ENCODE results near the gene FAM50B. TPM values are rescaled to one million over a fixed set of nuclear protein-coding genes. Genes with fewer than 3 reads are reported as not detected.

The FAM50B gene
- total and polyA plus RNA-seq, 2 of the 13 experiments (the other 11 are each of a cell fraction or from before 2014, with no cell fraction given), result 0.05 TPM; not detected in 1

- TF ChIP-seq ZBTB4 (CRISPR knock-in tag; IDR thresholded peaks at IDR 0.05; ENCODE audit: borderline replicate concordance) (no peak), KLF6 (CRISPR knock-in tag; IDR thresholded peaks at IDR 0.05) (no peak; the same call in 1 of the 2 replicates), MAX (IDR thresholded peaks at IDR 0.05) (peak; percentile 47; the same call in 1 of the 2 replicates), ZBTB14 (CRISPR knock-in tag; IDR thresholded peaks at IDR 0.05) (no peak), FOXK2 (IDR thresholded peaks at IDR 0.05) (peak; percentile 57; the same call in 1 of the 2 replicates), ZKSCAN5 (CRISPR knock-in tag; IDR thresholded peaks at IDR 0.05) (no peak), LBX2 (CRISPR knock-in tag; IDR thresholded peaks at IDR 0.05; ENCODE audit: borderline replicate concordance) (no peak), FOXO4 (CRISPR knock-in tag; conservative IDR thresholded peaks at IDR 0.05) (peak; percentile 92; the same call in 1 of the 2 replicates), ZSCAN9 (CRISPR knock-in tag; IDR thresholded peaks at IDR 0.05; ENCODE audit: borderline replicate concordance) (no peak), ZKSCAN8 (CRISPR knock-in tag; IDR thresholded peaks at IDR 0.05; ENCODE audit: borderline replicate concordance) (peak; percentile 71), ZNF225 (CRISPR knock-in tag; IDR thresholded peaks at IDR 0.05) (no peak), ZSCAN22 (CRISPR knock-in tag; IDR thresholded peaks at IDR 0.05) (no peak), DPF2 (CRISPR knock-in tag; IDR thresholded peaks at IDR 0.05; ENCODE audit: borderline replicate concordance, low read depth) (0 out of 2 replicates have a peak, but pooled peaks have one; percentile 21), ZFP41 (CRISPR knock-in tag; IDR thresholded peaks at IDR 0.05; ENCODE audit: borderline replicate concordance) (no peak), ZNF343 (CRISPR knock-in tag; IDR thresholded peaks at IDR 0.05) (no peak; the same call in 1 of the 2 replicates), ZNF326 (CRISPR knock-in tag; IDR thresholded peaks at IDR 0.05; ENCODE audit: borderline replicate concordance) (no peak), ZMYM2 (CRISPR knock-in tag; IDR thresholded peaks at IDR 0.05) (0 out of 2 replicates have a peak, but pooled peaks have one; percentile 15), BATF2 (CRISPR knock-in tag; IDR thresholded peaks at IDR 0.05) (no peak), ZNF597 (CRISPR knock-in tag; IDR thresholded peaks at IDR 0.05) (no peak)
Measured at GRCh38 chr6:3805448-3806123, 43.6 kb upstream of the FAM50B start (continued).

Measured in HepG2 (cell line).